ENCODE measurements around the gene CDH13. TPM values are rescaled to one million over a fixed set of nuclear protein-coding genes. Genes with fewer than 3 reads are reported as not detected.

Gene CDH13
- total RNA-seq, 1 experiment from 2014 or later: 34.5 TPM

DNA sequence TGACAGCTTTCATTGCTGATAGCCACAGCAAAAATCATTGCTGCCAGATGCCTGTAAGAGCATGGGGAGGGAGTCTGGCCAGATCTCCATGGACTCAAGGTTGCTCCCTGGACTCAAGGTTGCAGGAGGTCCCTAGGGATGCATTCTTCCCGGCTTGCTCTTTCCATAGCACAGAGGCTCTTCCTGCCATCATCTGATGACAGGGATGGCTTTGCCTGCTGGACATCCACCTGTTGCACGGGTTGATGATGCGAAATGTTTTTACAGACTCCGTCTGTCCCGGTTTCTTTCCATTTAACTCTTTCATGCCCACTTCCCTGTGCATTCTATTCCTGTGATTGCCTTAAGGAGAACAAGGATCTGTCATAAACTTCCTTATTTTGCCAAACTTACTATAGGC is 1065.5 kb downstream of the CDH13 start:
- Histone ChIP-seq H3K9me3 (replicated peaks) (no peaks in the 10 kb centered on the region), H3K4me3 (no peak overlapping the region), H3K27ac (no peak overlapping the region), H3K4me1 (peaks cover 42% of the 10 kb centered on the region), H3K36me3 (no peaks in the 10 kb centered on the region), H3K27me3 (no peaks in the 10 kb centered on the region)
- peak; percentile 51 to 67 for DNase-seq

DNA sequence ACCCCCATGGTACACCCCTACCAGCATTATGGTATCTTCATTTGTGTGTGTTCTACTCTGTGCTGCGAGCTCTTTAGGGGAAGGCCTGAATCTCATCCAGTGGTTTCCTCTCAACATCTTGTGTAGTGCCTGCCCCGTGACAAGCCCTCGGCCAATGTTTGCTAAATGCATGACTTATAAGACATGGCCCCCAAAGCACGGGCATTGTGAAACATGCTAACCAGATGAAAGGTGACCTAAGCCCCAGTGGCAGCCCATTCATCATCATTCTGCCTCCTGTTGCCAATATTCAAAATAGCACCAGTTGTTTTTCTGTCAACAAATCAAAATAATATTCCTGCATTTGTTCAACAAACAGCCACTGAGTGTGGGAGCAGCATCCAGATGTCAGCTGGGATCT is 1072.2 kb downstream of the CDH13 start:
- Histone ChIP-seq H3K27me3 (no peaks in the 10 kb centered on the region), H3K9me3 (replicated peaks) (no peaks in the 10 kb centered on the region), H3K36me3 (no peaks in the 10 kb centered on the region), H3K4me1 (peaks cover 5% of the 10 kb centered on the region), H3K27ac (no peak overlapping the region), H3K4me3 (no peak overlapping the region)
- no peak for DNase-seq

DNA sequence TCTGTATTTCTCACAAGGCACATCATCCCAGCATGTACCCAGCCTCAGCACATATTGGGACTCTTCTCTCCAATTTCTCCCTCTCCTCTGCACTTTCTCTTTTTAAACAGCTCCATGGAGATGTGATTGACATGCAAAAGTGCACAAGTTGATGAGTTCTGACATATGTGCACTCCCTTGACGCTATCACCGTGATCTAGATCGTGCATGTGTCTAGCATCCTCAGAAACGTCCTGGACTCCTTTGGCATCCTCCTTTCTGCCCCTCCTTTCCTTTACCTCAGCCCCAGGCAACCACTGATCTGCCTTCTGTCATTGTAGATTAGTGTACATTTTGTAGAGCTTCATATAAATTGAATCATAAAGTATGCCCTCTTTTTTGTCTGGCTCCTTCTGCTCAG is 1073.0 kb downstream of the CDH13 start:
- Histone ChIP-seq H3K27me3 (no peaks in the 10 kb centered on the region), H3K4me1 (0 out of 2 replicates have a peak, but pooled peaks cover 5% of the 10 kb centered on the region), H3K4me3 (no peak overlapping the region), H3K9me3 (replicated peaks) (no peaks in the 10 kb centered on the region), H3K27ac (no peak overlapping the region), H3K36me3 (no peaks in the 10 kb centered on the region)
- no peak for DNase-seq

DNA sequence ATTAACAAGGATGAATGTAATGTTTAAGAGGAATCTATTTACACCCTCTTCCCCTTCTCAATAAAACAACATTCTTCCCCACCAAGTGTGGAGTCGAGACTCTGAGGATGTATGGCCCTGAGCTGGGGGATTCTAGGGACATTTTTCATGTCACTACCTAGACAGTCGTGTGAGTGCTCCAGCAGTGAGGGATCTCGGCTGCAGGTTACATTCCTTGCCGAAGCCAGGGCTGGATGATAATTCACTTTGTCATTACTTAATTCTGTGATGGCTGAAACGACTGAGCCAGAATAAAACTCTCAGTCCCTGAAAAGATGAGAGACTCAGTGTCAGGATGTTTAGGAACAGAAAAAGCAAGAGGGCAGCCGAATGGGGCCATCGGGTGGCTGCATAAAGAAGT is 1074.1 kb downstream of the CDH13 start:
- H3K27me3 ChIP-seq: no peaks in the 10 kb centered on the region
- no peak overlapping the region for H3K27ac ChIP-seq

DNA sequence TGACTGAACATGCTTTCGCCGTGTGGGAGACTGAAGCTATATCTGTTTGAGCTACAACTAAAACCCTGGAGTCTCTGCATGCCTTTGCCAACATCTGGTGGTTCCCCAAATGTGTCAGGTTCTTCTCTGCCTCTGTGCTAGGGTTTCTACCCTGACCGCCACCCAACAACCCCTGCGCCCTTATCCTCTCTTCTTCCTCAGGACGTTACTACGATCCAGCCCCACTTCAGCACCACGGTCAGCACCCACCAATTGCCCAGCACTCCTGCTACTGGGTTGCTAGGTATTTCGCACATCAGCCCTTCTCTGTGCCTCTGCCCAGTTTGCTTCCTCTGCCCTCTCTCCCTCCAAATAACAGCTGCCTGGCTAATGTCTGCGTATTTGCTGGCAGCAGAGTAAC is 1074.7 kb downstream of the CDH13 start:
- Histone ChIP-seq H3K27ac (no peak overlapping the region), H3K9me3 (replicated peaks) (no peaks in the 10 kb centered on the region), H3K4me3 (no peak overlapping the region), H3K4me1 (0 out of 2 replicates have a peak, but pooled peaks cover 5% of the 10 kb centered on the region), H3K36me3 (no peaks in the 10 kb centered on the region), H3K27me3 (no peaks in the 10 kb centered on the region)
- DNase-seq: peak; percentile 63 to 72

More for the DNA sequence above, 1074.1 kb downstream of the CDH13 start:
- H3K9me3 ChIP-seq (replicated peaks): no peaks in the 10 kb centered on the region
- H3K4me1 ChIP-seq: 0 out of 2 replicates have a peak, but pooled peaks cover 5% of the 10 kb centered on the region
- DNase-seq: no peak
- no peaks in the 10 kb centered on the region for H3K36me3 ChIP-seq
- H3K4me3 ChIP-seq: no peak overlapping the region

DNA sequence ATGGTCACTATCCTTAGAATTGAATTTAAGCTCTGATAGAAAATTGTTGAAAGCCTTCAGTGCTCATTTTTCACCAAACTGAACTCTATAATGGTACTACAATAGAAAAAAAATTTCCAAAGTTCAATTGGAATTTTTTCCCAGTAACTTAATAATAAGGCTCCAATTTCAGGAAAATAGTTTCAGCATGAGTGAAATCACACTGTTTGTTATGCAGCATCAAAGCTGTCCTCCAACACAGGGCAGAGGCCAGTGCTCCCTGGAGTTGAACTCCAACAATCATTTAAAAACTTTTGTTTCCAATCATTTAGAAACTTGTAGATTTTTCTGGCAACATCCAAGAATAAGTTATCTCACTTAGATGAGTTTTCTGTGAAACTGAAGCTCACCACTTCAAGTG is 1077.9 kb downstream of the CDH13 start:
- Histone ChIP-seq H3K4me3 (no peak overlapping the region), H3K4me1 (0 out of 2 replicates have a peak, but pooled peaks cover 5% of the 10 kb centered on the region), H3K9me3 (replicated peaks) (no peaks in the 10 kb centered on the region), H3K27me3 (no peaks in the 10 kb centered on the region), H3K36me3 (no peaks in the 10 kb centered on the region), H3K27ac (no peak overlapping the region)
- DNase-seq: no peak

DNA sequence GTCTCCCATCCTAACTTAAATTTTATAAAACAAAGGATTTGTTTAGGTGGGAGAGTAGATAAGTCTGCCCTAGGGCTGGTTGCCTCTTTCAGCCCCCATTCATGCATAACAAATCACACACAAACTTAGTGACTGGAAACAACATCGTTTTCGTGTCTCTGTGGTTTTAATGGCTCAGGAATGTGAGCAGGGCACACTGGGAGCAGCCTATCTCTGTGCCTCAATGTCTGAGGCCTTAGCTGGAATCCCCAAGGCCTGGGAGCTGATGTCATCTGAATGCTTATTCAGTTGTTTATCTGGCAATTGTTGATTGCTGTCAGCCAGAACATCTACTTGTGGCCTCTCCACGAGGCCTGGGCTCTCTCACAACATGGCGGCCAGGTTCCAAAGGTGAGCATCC is 1079.1 kb downstream of the CDH13 start:
- Histone ChIP-seq H3K27ac (no peak overlapping the region), H3K9me3 (replicated peaks) (no peaks in the 10 kb centered on the region), H3K4me3 (no peak overlapping the region), H3K36me3 (no peaks in the 10 kb centered on the region), H3K27me3 (no peaks in the 10 kb centered on the region), H3K4me1 (0 out of 2 replicates have a peak, but pooled peaks cover 5% of the 10 kb centered on the region)
- no peak for DNase-seq

DNA sequence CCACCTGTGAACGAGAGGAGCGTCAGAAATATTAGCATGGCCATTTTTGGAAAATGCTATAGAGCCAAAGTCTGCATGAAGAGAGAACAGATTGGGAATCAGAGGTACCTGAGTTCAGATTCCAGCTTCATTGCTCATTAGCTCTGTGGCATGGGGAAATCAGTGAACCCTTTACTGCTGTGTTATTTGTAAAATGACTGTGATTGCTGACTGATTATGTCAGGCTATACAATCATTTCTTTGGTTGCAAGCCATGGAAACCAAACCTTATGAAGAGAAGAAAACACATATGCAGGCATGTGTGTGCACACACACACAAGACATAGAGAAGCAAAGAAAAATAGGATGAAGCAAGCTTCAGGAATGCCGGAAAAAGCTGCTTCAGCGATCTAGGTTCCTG is 1079.6 kb downstream of the CDH13 start:
- H3K4me3 ChIP-seq: no peak overlapping the region
- no peak overlapping the region for H3K27ac ChIP-seq
- no peaks in the 10 kb centered on the region for H3K9me3 ChIP-seq (replicated peaks)
- no peak for DNase-seq
- 0 out of 2 replicates have a peak, but pooled peaks cover 5% of the 10 kb centered on the region for H3K4me1 ChIP-seq
- no peaks in the 10 kb centered on the region for H3K27me3 ChIP-seq
- H3K36me3 ChIP-seq: no peaks in the 10 kb centered on the region

DNA sequence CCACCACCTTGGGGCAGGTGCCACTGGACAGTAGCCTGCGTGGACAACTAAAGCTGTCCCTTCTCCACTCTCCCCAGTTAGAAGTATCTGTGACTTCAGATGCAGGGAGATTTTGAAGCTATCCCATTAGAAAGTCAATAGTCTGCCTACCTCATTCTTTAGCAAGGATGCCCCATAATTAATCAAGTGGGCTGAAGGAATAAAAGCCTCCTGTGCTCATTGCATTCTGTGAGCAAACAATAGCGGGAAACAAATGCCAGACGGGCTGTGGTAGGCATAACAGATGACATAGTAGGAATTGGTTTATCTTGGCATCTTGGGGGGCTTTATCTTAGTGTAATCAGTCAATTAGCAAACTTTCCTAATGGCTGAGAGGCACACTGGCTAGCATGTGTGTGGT is 1084.3 kb downstream of the CDH13 start:
- Histone ChIP-seq H3K36me3 (no peaks in the 10 kb centered on the region; the same call in 1 of the 2 replicates), H3K27me3 (no peaks in the 10 kb centered on the region), H3K9me3 (replicated peaks) (no peaks in the 10 kb centered on the region), H3K4me3 (no peak overlapping the region), H3K27ac (no peak overlapping the region), H3K4me1 (peaks cover 23% of the 10 kb centered on the region)
- no peak for DNase-seq

DNA sequence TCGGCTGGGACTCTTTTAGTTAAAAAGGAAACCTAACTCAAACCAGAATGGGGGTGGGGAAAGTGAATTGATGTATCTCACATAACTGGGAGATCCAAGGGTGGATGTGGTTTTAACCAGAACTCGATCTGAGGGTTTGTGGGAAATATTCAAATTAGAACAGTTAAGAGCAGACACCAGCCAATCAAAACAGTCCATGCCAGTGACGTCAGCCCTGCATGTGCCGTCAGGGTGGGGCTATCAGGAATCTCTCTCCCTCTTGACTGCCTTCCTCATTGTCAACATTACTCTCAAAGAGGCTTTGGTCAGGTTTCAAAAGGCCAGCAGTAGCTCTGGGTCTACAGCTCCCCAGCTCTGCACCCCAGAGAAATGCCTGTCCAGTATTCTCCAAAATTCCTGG is 1086.8 kb downstream of the CDH13 start:
- DNase-seq: peak in 1 of 2 experiments; percentile 10
- no peak overlapping the region for H3K27ac ChIP-seq
- no peak overlapping the region for H3K4me3 ChIP-seq
- peaks cover 44% of the 10 kb centered on the region for H3K4me1 ChIP-seq
- H3K9me3 ChIP-seq (replicated peaks): no peaks in the 10 kb centered on the region
- no peaks in the 10 kb centered on the region for H3K27me3 ChIP-seq
- no peaks in the 10 kb centered on the region; the same call in 1 of the 2 replicates for H3K36me3 ChIP-seq

DNA sequence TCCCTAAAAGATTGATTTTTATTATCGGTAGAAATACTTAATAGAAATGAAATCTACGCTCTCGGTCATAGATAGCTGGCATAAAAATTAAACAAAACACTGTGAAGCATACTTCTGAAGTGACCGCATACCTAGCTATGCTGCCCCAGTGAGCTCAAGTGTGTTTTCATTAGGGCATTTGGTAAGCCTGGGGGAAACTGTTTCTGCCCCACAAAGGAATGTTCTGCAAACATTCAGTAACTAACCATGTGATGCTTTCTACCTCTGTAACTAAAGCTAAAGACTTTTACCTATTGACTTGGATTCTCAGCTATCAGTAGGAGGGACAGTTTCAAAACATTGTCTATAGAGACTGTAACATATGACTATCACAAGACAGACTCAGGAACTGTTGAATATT is 1087.5 kb downstream of the CDH13 start:
- Histone ChIP-seq H3K4me3 (no peak overlapping the region), H3K4me1 (peaks cover 51% of the 10 kb centered on the region), H3K27ac (peak overlapping the region; percentile 99), H3K36me3 (no peaks in the 10 kb centered on the region; the same call in 1 of the 2 replicates), H3K27me3 (no peaks in the 10 kb centered on the region), H3K9me3 (replicated peaks) (no peaks in the 10 kb centered on the region)
- DNase-seq: no peak

DNA sequence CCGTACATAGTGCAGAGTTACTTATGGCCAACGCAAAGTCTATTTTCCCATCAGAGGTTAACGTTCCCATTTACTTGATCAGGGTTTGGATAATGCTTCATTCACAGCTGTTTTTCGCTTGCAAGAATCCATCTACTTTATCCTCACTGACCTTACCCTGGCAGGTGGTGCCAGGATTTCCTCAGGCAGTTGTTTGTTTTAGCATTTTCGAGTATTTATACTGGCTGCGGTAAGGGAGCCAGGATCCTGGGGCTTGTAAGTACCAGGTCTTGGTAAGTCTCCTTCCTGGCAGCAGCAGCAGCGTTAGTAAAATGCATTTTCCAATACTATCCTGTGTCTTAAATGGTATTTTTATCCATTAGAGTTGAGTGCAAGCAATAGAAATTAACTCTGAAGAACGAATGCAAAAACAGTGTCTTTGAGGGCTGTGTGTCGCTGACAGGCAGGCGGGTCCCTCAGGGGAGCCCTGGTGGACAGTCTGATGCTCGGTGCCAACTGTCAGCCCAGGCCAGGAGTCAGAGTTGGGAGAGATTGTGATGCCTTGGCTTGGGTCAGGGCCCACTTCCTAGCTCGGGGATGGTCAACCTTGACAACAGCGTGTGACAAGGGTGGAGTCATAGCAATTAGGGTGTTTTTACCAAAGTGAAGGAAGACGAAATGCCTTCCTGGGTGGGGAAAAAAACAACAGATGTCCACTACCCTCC is 1088.6 kb downstream of the CDH13 start:
- H3K4me3 ChIP-seq: peak overlapping the region; percentile 32
- peaks cover 53% of the 10 kb centered on the region for H3K4me1 ChIP-seq
- no peaks in the 10 kb centered on the region for H3K27me3 ChIP-seq
- DNase-seq: peak; percentile 72 to 87
- H3K9me3 ChIP-seq (replicated peaks): no peaks in the 10 kb centered on the region
- no peaks in the 10 kb centered on the region; the same call in 1 of the 2 replicates for H3K36me3 ChIP-seq
- H3K27ac ChIP-seq: peak overlapping the region; percentile 99

DNA sequence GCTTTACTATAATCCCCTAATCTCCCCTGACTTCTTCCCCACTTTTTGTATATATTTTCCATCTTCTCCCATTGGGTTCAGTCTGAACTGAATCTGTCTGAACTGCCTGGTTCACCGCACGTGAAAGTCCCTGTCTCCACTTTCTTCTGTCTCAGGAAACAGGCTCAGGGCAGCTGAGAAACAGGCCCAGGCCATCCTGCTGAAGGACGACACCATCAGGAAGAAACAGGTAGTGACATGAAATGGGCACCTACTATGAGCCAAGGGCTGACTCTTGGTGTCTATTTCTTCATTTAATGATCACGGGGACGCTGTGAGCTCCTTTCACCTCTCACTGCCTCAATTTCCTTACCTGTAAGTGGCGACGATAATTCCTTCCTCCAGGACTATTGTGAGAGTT is 1090.5 kb downstream of the CDH13 start:
- no peaks in the 10 kb centered on the region for H3K27me3 ChIP-seq
- peaks cover 60% of the 10 kb centered on the region for H3K4me1 ChIP-seq
- peak overlapping the region; percentile 50 for H3K4me3 ChIP-seq
- H3K27ac ChIP-seq: peak overlapping the region; percentile 99
- no peaks in the 10 kb centered on the region for H3K36me3 ChIP-seq
- DNase-seq: peak; percentile 56 to 76
- no peaks in the 10 kb centered on the region for H3K9me3 ChIP-seq (replicated peaks)

DNA sequence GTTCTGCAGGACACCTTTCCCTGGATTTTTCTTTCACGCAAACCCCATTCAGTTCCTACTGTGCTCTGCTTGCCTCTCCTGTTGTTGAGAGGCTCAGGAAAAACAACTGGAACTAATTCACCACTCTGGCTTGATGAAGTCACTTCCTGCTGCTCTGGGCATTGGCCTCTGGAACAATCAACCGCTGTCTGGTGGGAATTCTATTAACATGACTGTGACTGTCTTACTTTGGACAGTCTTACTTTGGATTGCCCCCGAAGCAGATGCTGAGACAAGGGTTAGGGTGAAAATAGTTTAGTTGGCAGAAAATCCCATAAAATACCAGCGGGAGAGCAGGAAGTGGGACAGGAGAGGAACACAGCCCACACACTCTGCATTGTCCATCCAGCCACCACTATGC is 1091.0 kb downstream of the CDH13 start:
- no peaks in the 10 kb centered on the region for H3K9me3 ChIP-seq (replicated peaks)
- peak overlapping the region; percentile 50 for H3K4me3 ChIP-seq
- no peaks in the 10 kb centered on the region for H3K27me3 ChIP-seq
- H3K27ac ChIP-seq: peak overlapping the region; percentile 99
- peaks cover 65% of the 10 kb centered on the region for H3K4me1 ChIP-seq
- no peaks in the 10 kb centered on the region for H3K36me3 ChIP-seq
- peak; percentile 86 to 95 for DNase-seq

DNA sequence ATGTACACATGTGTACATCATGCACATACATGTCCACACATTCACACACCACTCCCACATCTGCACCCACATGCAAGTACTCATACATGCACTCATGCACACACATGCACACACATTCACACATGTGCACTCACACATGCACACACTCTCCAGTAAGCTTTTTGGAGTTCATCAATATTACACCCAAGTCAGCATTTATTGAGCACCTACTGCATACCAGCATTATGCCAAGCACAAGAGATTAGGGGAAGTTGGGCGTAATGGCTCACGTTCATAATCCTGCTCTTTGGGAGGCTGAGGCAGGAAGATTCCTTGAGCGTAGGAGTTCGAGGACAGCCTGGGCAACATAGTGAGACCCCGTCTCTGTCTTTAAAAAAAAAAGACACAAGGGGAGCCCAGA is 1093.4 kb downstream of the CDH13 start:
- Histone ChIP-seq H3K36me3 (no peaks in the 10 kb centered on the region), H3K27ac (no peak overlapping the region), H3K9me3 (replicated peaks) (no peaks in the 10 kb centered on the region), H3K4me1 (peaks cover 49% of the 10 kb centered on the region), H3K4me3 (no peak overlapping the region), H3K27me3 (no peaks in the 10 kb centered on the region)
- no peak for DNase-seq

DNA sequence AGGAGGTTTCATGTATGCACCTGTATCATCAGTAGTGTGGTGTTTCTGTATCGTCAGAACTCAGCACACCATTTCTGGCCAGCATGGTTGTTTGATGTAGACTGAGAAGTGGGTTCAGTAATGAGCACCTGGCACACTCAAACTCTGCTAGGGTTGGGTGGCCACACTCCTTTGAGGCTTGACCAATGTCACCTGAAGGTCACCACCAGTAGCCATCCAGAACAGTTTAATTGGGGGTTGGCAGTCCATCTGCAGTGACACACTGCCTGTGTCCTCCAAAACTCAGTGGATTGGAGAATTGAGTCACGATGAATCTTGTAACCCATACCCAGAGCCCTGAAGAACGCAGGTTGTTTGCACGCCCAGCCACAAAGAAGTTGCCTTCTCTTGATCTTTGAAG is 1094.2 kb downstream of the CDH13 start:
- H3K9me3 ChIP-seq (replicated peaks): no peaks in the 10 kb centered on the region
- H3K27ac ChIP-seq: no peak overlapping the region
- no peak overlapping the region for H3K4me3 ChIP-seq
- H3K36me3 ChIP-seq: no peaks in the 10 kb centered on the region
- no peaks in the 10 kb centered on the region for H3K27me3 ChIP-seq
- DNase-seq: no peak
- H3K4me1 ChIP-seq: peaks cover 42% of the 10 kb centered on the region

All from SJCRH30 (cell line).